GM12878 (cell line): ENCODE results near the gene OR5K1.

Experiments used
- ATF2 ChIP-seq: IDR thresholded peaks from 2 replicates; pipeline ENCODE4 v1.6.1; 2012; ENCODE audit warnings: low read length, inconsistent platforms
- CTCF ChIP-seq, 3 experiments: IDR thresholded peaks in 2 of 3; conservative IDR thresholded peaks in 1 of 3; 2 replicates each; pipeline ENCODE4 v1.5.1; 2011; ENCODE audit warnings: low read depth in 3 of 3, low read length in 3 of 3, mild to moderate bottlenecking in 3 of 3, control low read depth in 2 of 3, moderate library complexity in 2 of 3, inconsistent platforms in 1 of 3, mixed read lengths in 1 of 3; ENCODE audit not compliant: control insufficient read depth in 2 of 3, insufficient read depth in 1 of 3; ENCODE audit errors: extremely low read depth in 1 of 3
- EP300 ChIP-seq, 2 experiments: fragments of 150-350 bp in 1 of 2; IDR thresholded peaks; 2 replicates each; pipeline ENCODE4 v1.6.1; 2011 to 2012; ENCODE audit warnings: low read depth in 2 of 2, low read length in 2 of 2, borderline replicate concordance in 1 of 2, improper control_type of control experiment in 1 of 2, inconsistent platforms in 1 of 2; ENCODE audit not compliant: control insufficient read depth in 1 of 2
- EZH2 ChIP-seq: IDR thresholded peaks from 2 replicates; pipeline ENCODE4 v1.6.1; 2012; ENCODE audit warnings: low read depth, mild to moderate bottlenecking, control low read depth, inconsistent platforms, low read length, borderline replicate concordance; ENCODE audit not compliant: control insufficient read depth
- FOXK2 ChIP-seq: fragments of 450-650 bp; IDR thresholded peaks from 2 replicates; pipeline ENCODE4 v1.6.1; 2017; ENCODE audit warnings: mild to moderate bottlenecking, moderate library complexity
- JUND ChIP-seq: IDR thresholded peaks from 2 replicates; pipeline ENCODE4 v1.6.1; 2012; ENCODE audit warnings: low read depth, mild to moderate bottlenecking, low read length, improper control_type of control experiment, moderate library complexity
- NR2C2 ChIP-seq: IDR thresholded peaks from 2 replicates; pipeline ENCODE4 v1.6.1; 2011; ENCODE audit warnings: borderline replicate concordance, low read depth; ENCODE audit not compliant: control insufficient read depth, insufficient read length
- PBX3 ChIP-seq: IDR thresholded peaks from 2 replicates; pipeline ENCODE4 v1.6.1; 2011; ENCODE audit warnings: mild to moderate bottlenecking, low read depth, low read length, moderate library complexity; ENCODE audit not compliant: insufficient replicate concordance
- POLR2A ChIP-seq: IDR thresholded peaks from 2 replicates; pipeline ENCODE4 v1.6.1; 2011; ENCODE audit warnings: low read depth, mild to moderate bottlenecking, low read length
- POLR2AphosphoS5 ChIP-seq: IDR thresholded peaks from 2 replicates; pipeline ENCODE4 v1.6.1; 2011; ENCODE audit warnings: mild to moderate bottlenecking, low read length, inconsistent platforms
- RFX5 ChIP-seq: IDR thresholded peaks from 2 replicates; pipeline ENCODE4 v1.6.1; 2011; ENCODE audit warnings: low read depth, low read length, improper control_type of control experiment
- SUZ12 ChIP-seq: fragments of 200-600 bp; sonication (generic); IDR thresholded peaks from one replicate; pipeline ENCODE4 v1.6.1; 2018; ENCODE audit warnings: antibody characterized with exemption, mild to moderate bottlenecking; ENCODE audit not compliant: unreplicated experiment
- ZBTB11 ChIP-seq: fragments of 450-650 bp; formaldehyde crosslinking; IDR thresholded peaks from 2 replicates; pipeline ENCODE4 v1.5.0; 2022; ENCODE audit warnings: mild to moderate bottlenecking, missing genetic modification characterization
- ZNF687 ChIP-seq: fragments of 450-650 bp; IDR thresholded peaks from 2 replicates; pipeline ENCODE4 v1.6.1; 2017; ENCODE audit warnings: mild to moderate bottlenecking, moderate library complexity

GRCh38 chr3:98432575-98432974 is 30.4 kb upstream of the OR5K1 start:
- TF ChIP-seq RFX5, result no peak
- no peak for TF ChIP-seq CTCF (IDR thresholded peaks at IDR 0.05 in 2 of 3, conservative IDR thresholded peaks at IDR 0.05 in 1 of 3; ENCODE audit: control insufficient read depth in 2 of 3, extremely low read depth in 1 of 3, insufficient read depth in 1 of 3, low read depth in 3 of 3, low read length in 3 of 3)
- TF ChIP-seq ZBTB11 (CRISPR knock-in tag), result no peak
- TF ChIP-seq FOXK2, result no peak
- TF ChIP-seq POLR2A, result no peak
- TF ChIP-seq EP300 (IDR thresholded peaks at IDR 0.05; ENCODE audit: borderline replicate concordance in 1 of 2, control insufficient read depth in 1 of 2, low read depth in 2 of 2, low read length in 2 of 2), result no peak
- TF ChIP-seq JUND, result no peak
- TF ChIP-seq ATF2, result no peak
- TF ChIP-seq EZH2, result no peak
- TF ChIP-seq PBX3, result no peak
- no peak for TF ChIP-seq POLR2AphosphoS5
- no peak for TF ChIP-seq NR2C2
- TF ChIP-seq ZNF687, result no peak
- TF ChIP-seq SUZ12, result no peak
